Endothelial cell of umbilical vein (primary cell): Measurements from ENCODE around the gene QRICH2. TPM values are rescaled to one million over a fixed set of nuclear protein-coding genes. Genes with fewer than 3 reads are reported as not detected.

ENCODE experiments used
- BruUV-seq: library from RNA; stranded (reverse); fragments of 400-500 nt; replicated peaks from 2 replicates; lab custom pipeline; 2021; lab: Mats Ljungman, UMichigan
- CTCF ChIA-PET: fragments of 300-600, 350-600 bp; sonication (Branson Sonifier 250); formaldehyde crosslinking; loops from one replicate; lab custom pipeline; 2021; ENCODE audit warnings: antibody characterized with exemption, inconsistent platforms; lab: Charles Lee
- POLR2A ChIA-PET: fragments of 300-600, 350-600 bp; sonication (Branson Sonifier 250); formaldehyde crosslinking; loops from one replicate; lab custom pipeline; 2021; ENCODE audit warnings: antibody characterized with exemption, inconsistent platforms; lab: Charles Lee
- DNase-seq: peaks from one replicate; pipeline ENCODE4 v3.0.0-alpha.2; 2011; ENCODE audit warnings: low read depth, low spot score
- FAIRE-seq: peaks from 2 replicates; lab custom pipeline; 2011; peaks lifted over from hg19 to GRCh38; lab: Jason Lieb, UNC
- H2AFZ ChIP-seq: 2 replicates; pipeline ENCODE4 v1.6.0; 2012; ENCODE audit warnings: low read depth, low read length, control low read depth, inconsistent platforms
- H3K27ac ChIP-seq: 2 replicates; pipeline ENCODE4 v1.5.1; 2011; ENCODE audit warnings: low read depth, mild to moderate bottlenecking, control low read depth, low read length, moderate library complexity; ENCODE audit not compliant: insufficient read depth
- H3K27me3 ChIP-seq, 2 experiments: 2 replicates each; pipeline versions ENCODE4 v1.6.0 to v1.6.1; 2011; ENCODE audit warnings: low read length in 2 of 2, mixed read lengths in 1 of 2; ENCODE audit not compliant: control insufficient read depth in 2 of 2, insufficient read depth in 2 of 2
- H3K36me3 ChIP-seq, 2 experiments: 2 replicates in 1 of 2; 3 replicates in 1 of 2; pipeline ENCODE4 v1.5.1; 2011; ENCODE audit warnings: low read length in 2 of 2, mild to moderate bottlenecking in 1 of 2, moderate library complexity in 1 of 2; ENCODE audit not compliant: control insufficient read depth in 2 of 2, insufficient read depth in 2 of 2; ENCODE audit errors: extremely low read depth in 1 of 2
- H3K4me1 ChIP-seq: 3 replicates; pipeline ENCODE4 v1.5.1; 2011; ENCODE audit warnings: mild to moderate bottlenecking, low read length; ENCODE audit not compliant: control insufficient read depth, insufficient read depth; ENCODE audit errors: extremely low read depth
- H3K4me2 ChIP-seq: 2 replicates; pipeline ENCODE4 v1.6.1; 2011; ENCODE audit warnings: low read length, control low read depth, mixed read lengths; ENCODE audit not compliant: insufficient read depth
- H3K4me3 ChIP-seq, 3 experiments: fragments of 200-600 bp in 1 of 3; sonication (generic), shearing (Covaris generic) in 1 of 3; replicated peaks in 1 of 3; 2 replicates each; pipeline ENCODE4 v1.5.1; 2011 to 2016; ENCODE audit warnings: control low read depth in 3 of 3, low read length in 3 of 3, mild to moderate bottlenecking in 2 of 3, inconsistent platforms in 1 of 3, low read depth in 1 of 3, moderate library complexity in 1 of 3; ENCODE audit not compliant: insufficient read depth in 1 of 3
- H3K79me2 ChIP-seq: 2 replicates; pipeline ENCODE4 v1.6.0; 2012; ENCODE audit warnings: low read length, inconsistent platforms; ENCODE audit not compliant: control insufficient read depth, insufficient read depth
- H3K9ac ChIP-seq: replicated peaks from 2 replicates; pipeline ENCODE3; 2011; ENCODE audit warnings: low read length, control low read depth; ENCODE audit not compliant: insufficient read depth; ENCODE audit errors: extremely low read depth
- H3K9me1 ChIP-seq: replicated peaks from 3 replicates; pipeline ENCODE4 v1.6.0; 2011; ENCODE audit warnings: mild to moderate bottlenecking, low read length; ENCODE audit not compliant: control insufficient read depth, insufficient read depth; ENCODE audit errors: extremely low read depth
- H3K9me3 ChIP-seq: replicated peaks from 2 replicates; pipeline ENCODE4 v1.5.1; 2012; ENCODE audit warnings: low read length, inconsistent platforms; ENCODE audit not compliant: control insufficient read depth, insufficient read depth
- H4K20me1 ChIP-seq: replicated peaks from 2 replicates; pipeline ENCODE3; 2011; ENCODE audit warnings: mild to moderate bottlenecking, low read length; ENCODE audit not compliant: control insufficient read depth, insufficient read depth; ENCODE audit errors: extremely low read depth
- CTCF ChIP-seq, 2 donors: IDR thresholded peaks; 1 replicate in 1 of 2; 2 replicates in 1 of 2; pipeline ENCODE4 v1.5.1; 2011; ENCODE audit warnings: low read length in 2 of 2, mild to moderate bottlenecking in 2 of 2, moderate library complexity in 2 of 2, control low read depth in 1 of 2, inconsistent platforms in 1 of 2, low read depth in 1 of 2; ENCODE audit not compliant: insufficient read depth in 1 of 2; ENCODE audit errors: extremely low read depth in 1 of 2
- EZH2 ChIP-seq: IDR thresholded peaks from 2 replicates; pipeline ENCODE4 v1.6.1; 2012; ENCODE audit warnings: borderline replicate concordance, low read depth, mild to moderate bottlenecking, moderate library complexity, low read length, inconsistent platforms; ENCODE audit not compliant: severe bottlenecking
- FOS ChIP-seq: IDR thresholded peaks from 2 replicates; pipeline ENCODE4 v1.6.1; 2011; ENCODE audit warnings: mild to moderate bottlenecking, low read length, moderate library complexity, borderline replicate concordance; ENCODE audit not compliant: insufficient read depth
- GATA2 ChIP-seq: IDR thresholded peaks from 2 replicates; pipeline ENCODE4 v1.7.0; 2011; ENCODE audit warnings: low read depth, mild to moderate bottlenecking, moderate library complexity, mixed read lengths, low read length; ENCODE audit not compliant: insufficient read length, insufficient read depth
- JUN ChIP-seq: IDR thresholded peaks from 2 replicates; pipeline ENCODE4 v1.6.1; 2011; ENCODE audit warnings: borderline replicate concordance, low read depth; ENCODE audit not compliant: insufficient read length, insufficient read depth
- MYC ChIP-seq: IDR thresholded peaks from one replicate; pipeline ENCODE4 v1.6.1; 2011; ENCODE audit warnings: mild to moderate bottlenecking, low read depth, low read length
- POLR2A ChIP-seq: IDR thresholded peaks from 2 replicates; pipeline ENCODE4 v1.6.1; 2012; ENCODE audit warnings: low read depth, mild to moderate bottlenecking, control low read depth, low read length
- POLR2AphosphoS5 ChIP-seq: IDR thresholded peaks from 2 replicates; pipeline ENCODE4 v1.6.1; 2012; ENCODE audit warnings: low read depth, mild to moderate bottlenecking, control low read depth, low read length, moderate library complexity; ENCODE audit not compliant: insufficient read depth
- dilution Hi-C: fragments of 300-500 bp; cut with MboI; formaldehyde crosslinking; loops from one replicate; pipeline ENCODE4 v1.15.0; 2019; ENCODE audit warnings: low sequenced_read_pairs; ENCODE audit not compliant: extremely low pct_ligation_motif_present
- intact Hi-C: fragments of 100-400 bp; cut with micrococcal nuclease; formaldehyde crosslinking; loops from one replicate; pipeline ENCODE4 v1.10.0; 2022
- polyA plus RNA-seq, 4 experiments: library from polyadenylated mRNA; depleted of rRNA in 3 of 4; stranded (reverse) in 3 of 4; unstranded in 1 of 4; fragments of >200 nt; gene quantifications; 2 replicates each; pipeline versions ENCODE4 v1.2.1 to v1.2.3, GENCODE V29; 2011 to 2012; ENCODE audit warnings: missing spikeins in 1 of 4
- total RNA-seq: library from RNA; stranded (reverse); gene quantifications from 2 replicates; pipeline ENCODE4 v1.2.3, GENCODE V29; 2021
- TF ChIP-seq, protein P1 (sequence below): IDR thresholded peaks from 2 replicates; pipeline ENCODE4 v1.6.1; 2011; ENCODE audit not compliant: insufficient read depth, insufficient read length

The QRICH2 gene
- total and polyA plus RNA-seq, 2 donors (not counting 3 experiments of a cell fraction or from before 2014, with no cell fraction given) = 6.7 to 9.6 TPM

GRCh38 chr17:76273445-76274111, 34.5 kb downstream of the QRICH2 start:
- FAIRE-seq = no peak
- no peak overlapping the region for H3K4me2 ChIP-seq
- no TSS peak for BruUV-seq
- ChIA-PET CTCF (interaction anchor here (1.0 to 14.1 kb wide), 5 partner anchors 17 to 152 kb away, joined by 3 to 320 read pairs (median 5); no protein-coding TSS in a partner anchor), POLR2A (interaction anchor here (1.9 kb wide), 1 partner anchor 9 kb away, joined by 4 read pairs; the partner anchor contains the start of gene UBALD2)
- no peak for DNase-seq
- H2AFZ ChIP-seq = no peak overlapping the region
- no peaks in the 10 kb centered on the region for H3K9me3 ChIP-seq
- H4K20me1 ChIP-seq = no peaks in the 10 kb centered on the region
- TF ChIP-seq EZH2 = no peak
- TF ChIP-seq GATA2 = no peak
- TF ChIP-seq FOS = no peak
- TF ChIP-seq, protein P1, sequence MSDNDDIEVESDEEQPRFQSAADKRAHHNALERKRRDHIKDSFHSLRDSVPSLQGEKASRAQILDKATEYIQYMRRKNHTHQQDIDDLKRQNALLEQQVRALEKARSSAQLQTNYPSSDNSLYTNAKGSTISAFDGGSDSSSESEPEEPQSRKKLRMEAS = no peak
- no peak for TF ChIP-seq CTCF (IDR thresholded peaks at IDR 0.05; ENCODE audit: extremely low read depth in 1 of 2, insufficient read depth in 1 of 2, low read depth in 1 of 2, low read length in 2 of 2)
- TF ChIP-seq POLR2AphosphoS5 = no peak
- no peak for TF ChIP-seq POLR2A
- TF ChIP-seq JUN = no peak
- TF ChIP-seq MYC = no peak
- no peak overlapping the region for H3K27ac ChIP-seq
- intact Hi-C loops = loop anchor here (10.0 kb wide), 1 partner anchor 259 kb away; no protein-coding TSS in a partner anchor
- dilution Hi-C loops = no loop called here
- H3K79me2 ChIP-seq = peaks cover 9% of the 10 kb centered on the region
- no peaks in the 10 kb centered on the region for H3K4me1 ChIP-seq
- H3K36me3 ChIP-seq = peaks cover 0 to 8% of the 10 kb centered on the region in 2 experiments
- no peaks in the 10 kb centered on the region for H3K27me3 ChIP-seq
- H3K9me1 ChIP-seq = no peaks in the 10 kb centered on the region
- no peak overlapping the region for H3K9ac ChIP-seq
- no peak overlapping the region for H3K4me3 ChIP-seq
